ENCODE data around the gene CDC42EP4. TPM values are rescaled to one million over a fixed set of nuclear protein-coding genes. Genes with fewer than 3 reads are reported as not detected.

The CDC42EP4 gene
- total and polyA plus RNA-seq, 10 of the 15 experiments (the other 5 are each of a cell fraction or from before 2014, with no cell fraction given), result 0.05 to 7.1 (median 2.7) TPM

DNA sequence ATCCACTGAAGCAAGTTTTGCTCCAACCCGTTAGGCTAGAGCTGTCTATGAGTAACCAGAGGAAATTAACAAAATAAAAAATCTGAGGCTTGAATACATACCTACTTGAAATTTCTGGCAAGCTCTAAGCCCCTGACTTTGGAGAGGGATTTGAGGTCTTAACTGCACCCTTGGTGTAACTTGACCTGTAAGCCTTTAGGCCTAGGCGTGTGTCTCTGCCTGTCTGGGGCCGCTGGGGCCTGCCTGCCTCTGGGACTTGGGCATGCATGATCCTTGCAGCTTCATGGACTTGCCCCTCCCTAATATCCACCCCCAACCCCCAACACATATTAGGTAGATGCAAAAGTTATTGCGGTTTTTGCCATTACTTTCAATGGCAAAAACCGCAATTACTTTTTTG, 3.7 kb upstream of the CDC42EP4 start (continued):
- TF ChIP-seq, protein P1, sequence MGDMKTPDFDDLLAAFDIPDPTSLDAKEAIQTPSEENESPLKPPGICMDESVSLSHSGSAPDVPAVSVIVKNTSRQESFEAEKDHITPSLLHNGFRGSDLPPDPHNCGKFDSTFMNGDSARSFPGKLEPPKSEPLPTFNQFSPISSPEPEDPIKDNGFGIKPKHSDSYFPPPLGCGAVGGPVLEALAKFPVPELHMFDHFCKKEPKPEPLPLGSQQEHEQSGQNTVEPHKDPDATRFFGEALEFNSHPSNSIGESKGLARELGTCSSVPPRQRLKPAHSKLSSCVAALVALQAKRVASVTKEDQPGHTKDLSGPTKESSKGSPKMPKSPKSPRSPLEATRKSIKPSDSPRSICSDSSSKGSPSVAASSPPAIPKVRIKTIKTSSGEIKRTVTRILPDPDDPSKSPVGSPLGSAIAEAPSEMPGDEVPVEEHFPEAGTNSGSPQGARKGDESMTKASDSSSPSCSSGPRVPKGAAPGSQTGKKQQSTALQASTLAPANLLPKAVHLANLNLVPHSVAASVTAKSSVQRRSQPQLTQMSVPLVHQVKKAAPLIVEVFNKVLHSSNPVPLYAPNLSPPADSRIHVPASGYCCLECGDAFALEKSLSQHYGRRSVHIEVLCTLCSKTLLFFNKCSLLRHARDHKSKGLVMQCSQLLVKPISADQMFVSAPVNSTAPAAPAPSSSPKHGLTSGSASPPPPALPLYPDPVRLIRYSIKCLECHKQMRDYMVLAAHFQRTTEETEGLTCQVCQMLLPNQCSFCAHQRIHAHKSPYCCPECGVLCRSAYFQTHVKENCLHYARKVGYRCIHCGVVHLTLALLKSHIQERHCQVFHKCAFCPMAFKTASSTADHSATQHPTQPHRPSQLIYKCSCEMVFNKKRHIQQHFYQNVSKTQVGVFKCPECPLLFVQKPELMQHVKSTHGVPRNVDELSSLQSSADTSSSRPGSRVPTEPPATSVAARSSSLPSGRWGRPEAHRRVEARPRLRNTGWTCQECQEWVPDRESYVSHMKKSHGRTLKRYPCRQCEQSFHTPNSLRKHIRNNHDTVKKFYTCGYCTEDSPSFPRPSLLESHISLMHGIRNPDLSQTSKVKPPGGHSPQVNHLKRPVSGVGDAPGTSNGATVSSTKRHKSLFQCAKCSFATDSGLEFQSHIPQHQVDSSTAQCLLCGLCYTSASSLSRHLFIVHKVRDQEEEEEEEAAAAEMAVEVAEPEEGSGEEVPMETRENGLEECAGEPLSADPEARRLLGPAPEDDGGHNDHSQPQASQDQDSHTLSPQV (IDR thresholded peaks at IDR 0.05), result no peak
- TF ChIP-seq, protein P2, sequence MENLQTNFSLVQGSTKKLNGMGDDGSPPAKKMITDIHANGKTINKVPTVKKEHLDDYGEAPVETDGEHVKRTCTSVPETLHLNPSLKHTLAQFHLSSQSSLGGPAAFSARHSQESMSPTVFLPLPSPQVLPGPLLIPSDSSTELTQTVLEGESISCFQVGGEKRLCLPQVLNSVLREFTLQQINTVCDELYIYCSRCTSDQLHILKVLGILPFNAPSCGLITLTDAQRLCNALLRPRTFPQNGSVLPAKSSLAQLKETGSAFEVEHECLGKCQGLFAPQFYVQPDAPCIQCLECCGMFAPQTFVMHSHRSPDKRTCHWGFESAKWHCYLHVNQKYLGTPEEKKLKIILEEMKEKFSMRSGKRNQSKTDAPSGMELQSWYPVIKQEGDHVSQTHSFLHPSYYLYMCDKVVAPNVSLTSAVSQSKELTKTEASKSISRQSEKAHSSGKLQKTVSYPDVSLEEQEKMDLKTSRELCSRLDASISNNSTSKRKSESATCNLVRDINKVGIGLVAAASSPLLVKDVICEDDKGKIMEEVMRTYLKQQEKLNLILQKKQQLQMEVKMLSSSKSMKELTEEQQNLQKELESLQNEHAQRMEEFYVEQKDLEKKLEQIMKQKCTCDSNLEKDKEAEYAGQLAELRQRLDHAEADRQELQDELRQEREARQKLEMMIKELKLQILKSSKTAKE (IDR thresholded peaks at IDR 0.05; ENCODE audit: low read depth, poor library complexity, severe bottlenecking), result no peak
- TF ChIP-seq, protein P3, sequence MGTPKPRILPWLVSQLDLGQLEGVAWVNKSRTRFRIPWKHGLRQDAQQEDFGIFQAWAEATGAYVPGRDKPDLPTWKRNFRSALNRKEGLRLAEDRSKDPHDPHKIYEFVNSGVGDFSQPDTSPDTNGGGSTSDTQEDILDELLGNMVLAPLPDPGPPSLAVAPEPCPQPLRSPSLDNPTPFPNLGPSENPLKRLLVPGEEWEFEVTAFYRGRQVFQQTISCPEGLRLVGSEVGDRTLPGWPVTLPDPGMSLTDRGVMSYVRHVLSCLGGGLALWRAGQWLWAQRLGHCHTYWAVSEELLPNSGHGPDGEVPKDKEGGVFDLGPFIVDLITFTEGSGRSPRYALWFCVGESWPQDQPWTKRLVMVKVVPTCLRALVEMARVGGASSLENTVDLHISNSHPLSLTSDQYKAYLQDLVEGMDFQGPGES (IDR thresholded peaks at IDR 0.05), result no peak
- TF ChIP-seq NFYB (IDR thresholded peaks at IDR 0.05; ENCODE audit: insufficient read depth, low read depth, low read length) (no peak), CREM (IDR thresholded peaks at IDR 0.05; ENCODE audit: low read depth) (no peak)

Data from GM12878 (cell line).